Immature natural killer cell (primary cell): ENCODE results near the gene CFAP107. TPM values are rescaled to one million over a fixed set of nuclear protein-coding genes. Genes with fewer than 3 reads are reported as not detected.

Source experiments
- polyA plus RNA-seq, 3 donors: library from polyadenylated mRNA; unstranded; fragments of 300-500 nt; fragmentation: Illumina TruSeq; gene quantifications; one replicate each; pipeline ENCODE4 v1.2.3, GENCODE V29; 2021

The CFAP107 gene
- polyA plus RNA-seq, 3 donors from 2014 or later: not detected

Other genes with a start within 250 kb of the CFAP107 start
- gene DHRS3, start 128.0 kb upstream of the CFAP107 start, polyA plus RNA-seq: 100 to 1,000 TPM in 1 of 3 donors, 10 to 100 TPM in 2; 70.3 to 116 (median 74.3) TPM
- gene AADACL4, start 102.1 kb upstream of the CFAP107 start, polyA plus RNA-seq: not detected
- not detected for gene AADACL3, start 30.1 kb upstream of the CFAP107 start, polyA plus RNA-seq
- gene PRAMEF12, start 27.5 kb downstream of the CFAP107 start, polyA plus RNA-seq: not detected
- not detected for gene PRAMEF1, start 45.2 kb downstream of the CFAP107 start, polyA plus RNA-seq
- gene PRAMEF11, start 85.2 kb downstream of the CFAP107 start, polyA plus RNA-seq: not detected
- gene HNRNPCL1, start 102.5 kb downstream of the CFAP107 start, polyA plus RNA-seq: not detected
- not detected for gene PRAMEF2, start 110.9 kb downstream of the CFAP107 start, polyA plus RNA-seq
- not detected for gene PRAMEF4, start 140.0 kb downstream of the CFAP107 start, polyA plus RNA-seq
- gene PRAMEF10, start 152.1 kb downstream of the CFAP107 start, polyA plus RNA-seq: not detected
- gene PRAMEF7, start 170.4 kb downstream of the CFAP107 start, polyA plus RNA-seq: not detected
- not detected for gene PRAMEF6, start 201.4 kb downstream of the CFAP107 start, polyA plus RNA-seq